ENCODE data around the gene RAB26.
"Not testable (repeated sequence)": the region's sequence is repeated elsewhere in the genome, so short reads cannot be mapped to it uniquely, and the experiment has no call there.

- not testable (repeated sequence) for TF ChIP-seq CTCF (IDR thresholded peaks at IDR 0.05; ENCODE audit: low read length); EZH2phosphoT487 (IDR thresholded peaks at IDR 0.05; ENCODE audit: low read length); EZH2 (optimal IDR thresholded peaks at IDR 0.05; ENCODE audit: low read depth, low read length)
Observed at GRCh38 chr16:2122934-2123683, 25.3 kb upstream of the RAB26 start.
